Testis (tissue), 3 donors: ENCODE results near the gene DELE1. TPM values are rescaled to one million over a fixed set of nuclear protein-coding genes. Genes with fewer than 3 reads are reported as not detected.
A peak's percentile ranks its signal among the peaks of the same experiment; 100 is the strongest.

Experiments used
- DNase-seq: peaks from one replicate; pipeline ENCODE4 v3.0.0-alpha.2; 2019
- H3K27ac ChIP-seq, 2 donors: fragments of 200-600 bp; sonication (generic); one replicate each; pipeline ENCODE4 v1.5.1; 2019
- H3K27me3 ChIP-seq: fragments of 200-600 bp; sonication (generic); one replicate; pipeline ENCODE4 v1.5.1; 2019
- H3K36me3 ChIP-seq: fragments of 200-600 bp; sonication (generic); one replicate; pipeline ENCODE4 v1.5.1; 2017; ENCODE audit warnings: low read depth; ENCODE audit errors: missing control alignments
- H3K4me1 ChIP-seq: fragments of 200-600 bp; sonication (generic); one replicate; pipeline ENCODE4 v1.5.1; 2019
- H3K4me3 ChIP-seq, 2 donors: fragments of 200-600 bp; sonication (generic); one replicate each; pipeline ENCODE4 v1.5.1; 2017 to 2019
- H3K9me3 ChIP-seq: fragments of 200-600 bp; sonication (generic); one replicate; pipeline ENCODE4 v1.5.1; 2017
- POLR2A ChIP-seq: fragments of 450-650 bp; IDR thresholded peaks from one replicate; pipeline ENCODE4 v1.6.1; 2017; ENCODE audit warnings: antibody characterized with exemption, mild to moderate bottlenecking, moderate library complexity
- WGBS, 2 donors: methylation state at CpG; one replicate each; pipeline ENCODE4 v1.1.5; 2018; 5-methylcytosine and 5-hydroxymethylcytosine counted together
- intact Hi-C: fragments of 100-400 bp; cut with DNase I; formaldehyde crosslinking; loops from one replicate; pipeline ENCODE4 v1.15.1; 2023; ENCODE audit warnings: low total_unique reads
- polyA plus RNA-seq: library from polyadenylated mRNA; stranded (reverse); fragments of 350-450 nt; fragmentation: Illumina TruSeq; extraction: RNeasy Lipid Tissue Mini Kit (QIAGEN cat#74804); gene quantifications from one replicate; pipeline ENCODE4 v1.2.3, GENCODE V29; 2014; ENCODE audit warnings: low read depth, low replicate concordance; ENCODE audit not compliant: insufficient read depth
- total RNA-seq, 2 donors: library from RNA; depleted of rRNA; stranded (reverse); fragments of >200 nt; gene quantifications; one replicate each; pipeline ENCODE4 v1.2.3, GENCODE V29; 2016
- TF ChIP-seq, protein P1 (sequence below), 3 experiments: fragments of 450-650 bp in 2 of 3; fragments of 200-600 bp in 1 of 3; sonication (generic) in 1 of 3; IDR thresholded peaks; one replicate each; pipeline ENCODE4 v1.5.1; 2016 to 2019; ENCODE audit warnings: antibody characterized with exemption in 3 of 3, mild to moderate bottlenecking in 2 of 3, moderate library complexity in 1 of 3

DELE1 gene
- total and polyA plus RNA-seq, 3 donors from 2014 or later = 51.2 to 75.8 (median 69.9) TPM

DNA sequence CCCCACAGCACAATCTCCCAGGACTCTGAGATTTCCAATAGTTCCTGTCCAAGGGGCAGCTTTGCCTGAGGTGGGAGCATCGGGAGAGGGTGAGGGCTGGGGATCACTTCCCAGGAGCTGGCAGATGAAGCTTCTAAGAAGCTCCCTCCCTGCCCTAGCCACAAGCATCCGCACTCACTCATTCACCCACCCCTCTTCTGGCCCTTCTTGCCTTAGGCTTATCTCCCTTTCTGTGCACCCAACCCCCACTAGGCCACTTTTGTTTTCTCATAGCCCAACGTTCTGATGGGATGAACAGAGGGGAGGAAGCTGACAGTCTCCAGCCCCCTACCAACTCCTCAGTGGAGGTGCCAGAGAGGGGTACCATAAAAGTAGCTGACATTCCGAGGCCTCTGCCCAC is 41.8 kb upstream of the DELE1 start:
- Histone ChIP-seq H3K36me3 (no peaks in the 10 kb centered on the region), H3K4me3 (no peak overlapping the region), H3K27ac (no peak overlapping the region), H3K9me3 (no peaks in the 10 kb centered on the region), H3K27me3 (no peaks in the 10 kb centered on the region), H3K4me1 (peaks cover 26% of the 10 kb centered on the region)
- intact Hi-C loops = loop anchor here (10.0 kb wide), 1 partner anchor 73 kb away; the partner anchor contains the start of gene PCDH12
- TF ChIP-seq, protein P1, sequence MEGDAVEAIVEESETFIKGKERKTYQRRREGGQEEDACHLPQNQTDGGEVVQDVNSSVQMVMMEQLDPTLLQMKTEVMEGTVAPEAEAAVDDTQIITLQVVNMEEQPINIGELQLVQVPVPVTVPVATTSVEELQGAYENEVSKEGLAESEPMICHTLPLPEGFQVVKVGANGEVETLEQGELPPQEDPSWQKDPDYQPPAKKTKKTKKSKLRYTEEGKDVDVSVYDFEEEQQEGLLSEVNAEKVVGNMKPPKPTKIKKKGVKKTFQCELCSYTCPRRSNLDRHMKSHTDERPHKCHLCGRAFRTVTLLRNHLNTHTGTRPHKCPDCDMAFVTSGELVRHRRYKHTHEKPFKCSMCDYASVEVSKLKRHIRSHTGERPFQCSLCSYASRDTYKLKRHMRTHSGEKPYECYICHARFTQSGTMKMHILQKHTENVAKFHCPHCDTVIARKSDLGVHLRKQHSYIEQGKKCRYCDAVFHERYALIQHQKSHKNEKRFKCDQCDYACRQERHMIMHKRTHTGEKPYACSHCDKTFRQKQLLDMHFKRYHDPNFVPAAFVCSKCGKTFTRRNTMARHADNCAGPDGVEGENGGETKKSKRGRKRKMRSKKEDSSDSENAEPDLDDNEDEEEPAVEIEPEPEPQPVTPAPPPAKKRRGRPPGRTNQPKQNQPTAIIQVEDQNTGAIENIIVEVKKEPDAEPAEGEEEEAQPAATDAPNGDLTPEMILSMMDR (IDR thresholded peaks at IDR 0.05) = no peak
- TF ChIP-seq POLR2A = no peak
- WGBS, 2 donors = 30 to 44% methylated on average over 4 of the region's 4 CpGs
- DNase-seq = no peak

DNA sequence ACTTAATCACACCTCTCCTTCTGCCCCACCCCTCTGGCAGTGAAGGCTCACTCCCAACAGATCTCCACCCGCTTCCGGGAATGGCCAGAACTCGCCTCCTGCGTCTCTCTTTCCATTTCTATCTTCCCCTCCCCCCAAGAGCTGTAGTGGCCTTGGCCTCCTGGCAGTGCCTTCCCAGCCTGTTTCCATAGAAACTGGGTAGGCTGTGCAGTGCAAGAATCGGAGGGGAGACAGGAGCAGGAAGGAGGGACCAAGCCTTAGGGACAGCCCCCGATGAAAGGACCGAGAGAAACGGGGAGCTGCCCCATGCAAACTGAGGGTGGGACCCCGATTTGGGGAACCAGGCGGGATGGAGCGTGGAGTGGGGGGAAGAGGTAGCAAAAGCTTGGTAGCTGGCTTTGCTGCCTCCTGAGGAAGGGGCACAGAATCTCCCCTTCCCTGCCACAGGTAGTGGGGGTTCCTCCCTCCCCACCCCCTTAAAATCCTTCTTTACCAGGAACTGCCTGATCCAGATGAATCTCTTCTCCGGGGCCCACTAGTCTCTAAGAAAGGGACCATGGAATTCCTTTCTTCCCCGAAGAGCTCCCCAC is 41.0 kb upstream of the DELE1 start:
- DNase-seq = no peak
- Histone ChIP-seq H3K4me3 (no peak overlapping the region), H3K9me3 (no peaks in the 10 kb centered on the region), H3K36me3 (no peaks in the 10 kb centered on the region), H3K27ac (no peak overlapping the region), H3K27me3 (no peaks in the 10 kb centered on the region), H3K4me1 (peaks cover 21% of the 10 kb centered on the region)
- TF ChIP-seq, protein P1 (IDR thresholded peaks at IDR 0.05) = no peak
- no peak for TF ChIP-seq POLR2A
- 24 to 38% methylated on average over 9 to 13 of the region's 13 CpGs for WGBS, 2 donors
- intact Hi-C loops = loop anchor here (10.0 kb wide), 1 partner anchor 72 kb away; the partner anchor contains the start of gene PCDH12

DNA sequence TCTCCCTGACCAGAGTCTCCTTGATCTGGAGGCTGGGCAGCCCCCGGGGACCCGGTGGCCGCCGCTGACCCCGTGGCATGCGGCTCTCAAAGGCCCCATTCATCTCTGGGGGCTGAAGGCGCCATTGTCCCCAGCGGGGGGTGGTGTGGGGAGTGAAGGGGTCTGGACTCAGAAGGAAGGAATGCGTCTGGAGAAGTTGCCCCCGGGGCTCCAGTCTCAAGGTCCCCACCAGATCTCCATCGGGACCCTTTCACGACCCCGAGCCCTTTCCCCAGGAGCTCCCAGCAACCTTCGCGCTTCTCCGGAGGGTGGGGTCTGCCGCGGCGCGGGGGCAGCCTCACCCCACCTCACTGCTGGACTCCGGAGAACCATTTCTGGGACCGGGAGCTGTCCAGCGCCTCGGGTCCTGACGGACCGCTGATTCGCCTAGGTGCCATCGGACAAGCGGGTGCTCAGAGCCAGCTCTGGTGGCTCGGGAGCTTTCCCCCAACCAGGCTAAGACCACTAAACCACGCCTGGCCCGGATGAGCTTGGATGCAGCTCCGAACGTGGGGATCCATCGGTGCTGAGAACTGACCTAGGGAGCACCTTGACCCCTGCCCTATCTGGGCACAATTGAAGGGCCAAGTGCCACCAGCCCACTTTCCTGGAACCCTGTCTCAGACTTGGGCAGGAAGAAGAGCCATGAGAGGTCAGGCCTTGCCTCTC is 40.3 kb upstream of the DELE1 start:
- DNase-seq = peak; percentile 58
- intact Hi-C loops = loop anchor here (10.0 kb wide), 1 partner anchor 71 kb away; the partner anchor contains the start of gene PCDH12
- no peak overlapping the region for H3K27ac ChIP-seq

GRCh38 chr5:141883892-141884318 is 39.8 kb upstream of the DELE1 start:
- WGBS, 2 donors = 15 to 25% methylated on average over 8 of the region's 8 CpGs
- peaks cover 13% of the 10 kb centered on the region for H3K4me1 ChIP-seq

More for the DNA sequence above, 40.3 kb upstream of the DELE1 start:
- no peaks in the 10 kb centered on the region for H3K9me3 ChIP-seq
- no peak overlapping the region for H3K4me3 ChIP-seq
- H3K36me3 ChIP-seq = no peaks in the 10 kb centered on the region
- no peaks in the 10 kb centered on the region for H3K27me3 ChIP-seq
- TF ChIP-seq, protein P1 (IDR thresholded peaks at IDR 0.05) = no peak
- no peak for TF ChIP-seq POLR2A
- peaks cover 18% of the 10 kb centered on the region for H3K4me1 ChIP-seq
- 3 to 4% methylated on average over 5 to 31 of the region's 35 CpGs for WGBS, 2 donors

More at GRCh38 chr5:141883892-141884318, 39.8 kb upstream of the DELE1 start:
- Histone ChIP-seq H3K36me3 (no peaks in the 10 kb centered on the region), H3K4me3 (no peak overlapping the region), H3K27me3 (no peaks in the 10 kb centered on the region), H3K9me3 (no peaks in the 10 kb centered on the region), H3K27ac (no peak overlapping the region)
- no peak for TF ChIP-seq POLR2A
- TF ChIP-seq, protein P1 (IDR thresholded peaks at IDR 0.05) = no peak
- no peak for DNase-seq
- intact Hi-C loops = loop anchor here (10.0 kb wide), 1 partner anchor 71 kb away; the partner anchor contains the start of gene PCDH12
